Neural progenitor cell (in vitro differentiated cells): ENCODE measurements around the gene NRG2. TPM values are rescaled to one million over a fixed set of nuclear protein-coding genes. Genes with fewer than 3 reads are reported as not detected.

Source experiments
- DNase-seq: peaks from one replicate; pipeline ENCODE4 v3.0.0-alpha.2; 2016; ENCODE audit warnings: low spot score
- H2AFZ ChIP-seq: fragments of 200-600 bp; sonication (generic); replicated peaks from 2 replicates; pipeline ENCODE4 v1.6.1; 2016; ENCODE audit warnings: antibody characterized with exemption
- H3F3A ChIP-seq: fragments of 200-600 bp; sonication (generic); 2 replicates; pipeline ENCODE4 v1.6.1; 2016; ENCODE audit warnings: antibody characterized with exemption, low read depth
- H3K27ac ChIP-seq: fragments of 200-600 bp; sonication (generic); 2 replicates; pipeline ENCODE4 v1.5.1; 2016; ENCODE audit warnings: mild to moderate bottlenecking
- H3K27me3 ChIP-seq: fragments of 200-600 bp; sonication (generic); 2 replicates; pipeline ENCODE4 v1.6.1; 2016; ENCODE audit warnings: mild to moderate bottlenecking, moderate library complexity
- H3K36me3 ChIP-seq: fragments of 200-600 bp; sonication (generic); 2 replicates; pipeline ENCODE4 v1.5.1; 2016
- H3K4me1 ChIP-seq: fragments of 200-600 bp; sonication (generic); 2 replicates; pipeline ENCODE4 v1.6.1; 2016; ENCODE audit warnings: mixed run types
- H3K4me2 ChIP-seq: fragments of 200-600 bp; sonication (generic); 2 replicates; pipeline ENCODE4 v1.6.1; 2016
- H3K4me3 ChIP-seq: fragments of 200-600 bp; sonication (generic); 2 replicates; pipeline ENCODE4 v1.5.1; 2016
- H3K79me2 ChIP-seq: fragments of 200-600 bp; sonication (generic); 2 replicates; pipeline ENCODE4 v1.6.1; 2016; ENCODE audit warnings: low read depth
- H3K9ac ChIP-seq: fragments of 200-600 bp; sonication (generic); 2 replicates; pipeline ENCODE4 v1.6.1; 2016
- H3K9me3 ChIP-seq: fragments of 200-600 bp; sonication (generic); 2 replicates; pipeline ENCODE4 v1.5.1; 2016; ENCODE audit warnings: low read depth
- H4K20me1 ChIP-seq: fragments of 200-600 bp; sonication (generic); 2 replicates; pipeline ENCODE4 v1.6.1; 2016; ENCODE audit warnings: low read depth
- H3K27ac Mint-ChIP-seq: 3 replicates; pipeline ENCODE4 v1.8.0; 2021; ENCODE audit warnings: mixed read lengths
- H3K27me3 Mint-ChIP-seq: 2 replicates; pipeline ENCODE4 v1.8.0; 2022; ENCODE audit warnings: low read depth, mild to moderate bottlenecking, inconsistent platforms, moderate library complexity, mixed read lengths; ENCODE audit not compliant: insufficient read depth
- H3K36me3 Mint-ChIP-seq: 3 replicates; pipeline ENCODE4 v1.8.0; 2021; ENCODE audit warnings: mixed read lengths
- H3K4me1 Mint-ChIP-seq: 3 replicates; pipeline ENCODE4 v1.8.0; 2021; ENCODE audit warnings: mixed read lengths
- H3K4me3 Mint-ChIP-seq: 3 replicates; pipeline ENCODE4 v1.8.0; 2021; ENCODE audit warnings: mild to moderate bottlenecking, moderate library complexity, mixed read lengths
- H3K9me3 Mint-ChIP-seq: 3 replicates; pipeline ENCODE4 v1.8.0; 2020; ENCODE audit warnings: mixed read lengths
- EZH2 ChIP-seq: fragments of 200-600 bp; sonication (generic); IDR thresholded peaks from 2 replicates; pipeline ENCODE4 v1.6.1; 2017; ENCODE audit warnings: antibody characterized with exemption, mild to moderate bottlenecking, moderate library complexity
- EZH2phosphoT487 ChIP-seq: fragments of 200-600 bp; sonication (generic); IDR thresholded peaks from 2 replicates; pipeline ENCODE4 v1.6.1; 2017; ENCODE audit warnings: antibody characterized with exemption
- total RNA-seq: library from RNA; depleted of rRNA; stranded (reverse); fragments of >200 nt; gene quantifications from 2 replicates; pipeline ENCODE4 v1.2.3, GENCODE V29; 2015; ENCODE audit warnings: low replicate concordance
- TF ChIP-seq, protein P1 (sequence below): fragments of 200-600 bp; sonication (generic); IDR thresholded peaks from 2 replicates; pipeline ENCODE4 v1.5.1; 2017; ENCODE audit warnings: antibody characterized with exemption, mild to moderate bottlenecking

NRG2 gene
- total RNA-seq, 1 donor from 2014 or later, result 0.13 TPM

- no peak overlapping the region for H3K4me2 ChIP-seq
- no peaks in the 10 kb centered on the region for H3K79me2 ChIP-seq
- peak; percentile 83 for DNase-seq
- no peaks in the 10 kb centered on the region for H3K36me3 Mint-ChIP-seq
- no peak overlapping the region for H3K27ac ChIP-seq
- no peak overlapping the region for H3K4me3 ChIP-seq
- H4K20me1 ChIP-seq, result no peaks in the 10 kb centered on the region
- peaks cover 7% of the 10 kb centered on the region for H3F3A ChIP-seq
- H3K9me3 Mint-ChIP-seq, result no peaks in the 10 kb centered on the region
- no peak overlapping the region for H3K9ac ChIP-seq
- TF ChIP-seq, protein P1, sequence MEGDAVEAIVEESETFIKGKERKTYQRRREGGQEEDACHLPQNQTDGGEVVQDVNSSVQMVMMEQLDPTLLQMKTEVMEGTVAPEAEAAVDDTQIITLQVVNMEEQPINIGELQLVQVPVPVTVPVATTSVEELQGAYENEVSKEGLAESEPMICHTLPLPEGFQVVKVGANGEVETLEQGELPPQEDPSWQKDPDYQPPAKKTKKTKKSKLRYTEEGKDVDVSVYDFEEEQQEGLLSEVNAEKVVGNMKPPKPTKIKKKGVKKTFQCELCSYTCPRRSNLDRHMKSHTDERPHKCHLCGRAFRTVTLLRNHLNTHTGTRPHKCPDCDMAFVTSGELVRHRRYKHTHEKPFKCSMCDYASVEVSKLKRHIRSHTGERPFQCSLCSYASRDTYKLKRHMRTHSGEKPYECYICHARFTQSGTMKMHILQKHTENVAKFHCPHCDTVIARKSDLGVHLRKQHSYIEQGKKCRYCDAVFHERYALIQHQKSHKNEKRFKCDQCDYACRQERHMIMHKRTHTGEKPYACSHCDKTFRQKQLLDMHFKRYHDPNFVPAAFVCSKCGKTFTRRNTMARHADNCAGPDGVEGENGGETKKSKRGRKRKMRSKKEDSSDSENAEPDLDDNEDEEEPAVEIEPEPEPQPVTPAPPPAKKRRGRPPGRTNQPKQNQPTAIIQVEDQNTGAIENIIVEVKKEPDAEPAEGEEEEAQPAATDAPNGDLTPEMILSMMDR, result peak; percentile 79
- TF ChIP-seq EZH2phosphoT487, result no peak
- no peaks in the 10 kb centered on the region for H3K36me3 ChIP-seq
- no peak overlapping the region for H3K27ac Mint-ChIP-seq
- H3K4me1 ChIP-seq, result peaks cover 4% of the 10 kb centered on the region
- H3K27me3 ChIP-seq, result peaks cover 12% of the 10 kb centered on the region
- H3K27me3 Mint-ChIP-seq, result peaks cover 9% of the 10 kb centered on the region
- H3K4me3 Mint-ChIP-seq, result no peak overlapping the region
- no peaks in the 10 kb centered on the region for H3K9me3 ChIP-seq
- H3K4me1 Mint-ChIP-seq, result no peaks in the 10 kb centered on the region
- no peak overlapping the region for H2AFZ ChIP-seq
Measured at GRCh38 chr5:139863855-139864558, 179.1 kb downstream of the NRG2 start.

DNA sequence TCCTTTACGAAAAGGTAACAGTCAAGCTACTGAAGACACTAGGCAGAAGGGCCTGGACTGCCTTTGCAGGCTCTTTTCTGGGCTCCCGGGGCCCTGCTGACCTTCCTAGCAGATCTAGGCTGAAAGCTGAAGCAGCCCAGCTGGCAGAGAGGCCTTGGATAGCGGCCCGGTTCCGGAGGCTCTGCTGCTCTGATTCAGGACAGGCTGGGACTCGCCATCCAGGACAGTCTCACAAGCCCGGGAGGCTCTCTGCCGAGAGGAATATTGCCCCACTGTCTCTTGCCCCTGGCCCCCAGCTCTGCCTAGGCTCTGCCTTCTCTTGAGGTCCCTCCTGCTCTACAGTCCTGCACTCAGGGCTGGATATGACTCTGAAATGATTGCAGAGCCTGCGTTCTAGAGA, 179.7 kb downstream of the NRG2 start:
- peaks cover 12% of the 10 kb centered on the region for H3K27me3 ChIP-seq
- no peak for DNase-seq
- H3K27ac ChIP-seq, result no peak overlapping the region
- H3K9me3 ChIP-seq, result no peaks in the 10 kb centered on the region
- H3K4me1 Mint-ChIP-seq, result no peaks in the 10 kb centered on the region
- H3K9ac ChIP-seq, result no peak overlapping the region
- no peak overlapping the region for H3K4me3 ChIP-seq
- no peaks in the 10 kb centered on the region for H3K36me3 Mint-ChIP-seq
- no peak overlapping the region for H2AFZ ChIP-seq
- H3K27ac Mint-ChIP-seq, result no peak overlapping the region
- peaks cover 7% of the 10 kb centered on the region for H3F3A ChIP-seq
- TF ChIP-seq EZH2phosphoT487 (no peak), EZH2 (no peak)
- TF ChIP-seq, protein P1, result no peak
- peaks cover 9% of the 10 kb centered on the region for H3K27me3 Mint-ChIP-seq
- peaks cover 4% of the 10 kb centered on the region for H3K4me1 ChIP-seq
- H3K9me3 Mint-ChIP-seq, result no peaks in the 10 kb centered on the region
- H3K4me2 ChIP-seq, result no peak overlapping the region
- no peaks in the 10 kb centered on the region for H4K20me1 ChIP-seq
- H3K79me2 ChIP-seq, result no peaks in the 10 kb centered on the region
- no peaks in the 10 kb centered on the region for H3K36me3 ChIP-seq
- no peak overlapping the region for H3K4me3 Mint-ChIP-seq

GRCh38 chr5:139862803-139863202, 180.3 kb downstream of the NRG2 start:
- Histone ChIP-seq H3K4me2 (no peak overlapping the region), H3K4me3 (no peak overlapping the region), H4K20me1 (no peaks in the 10 kb centered on the region), H3K9me3 (no peaks in the 10 kb centered on the region), H3K36me3 (no peaks in the 10 kb centered on the region), H3K27ac (no peak overlapping the region), H3K79me2 (no peaks in the 10 kb centered on the region), H2AFZ (no peak overlapping the region), H3F3A (peaks cover 7% of the 10 kb centered on the region), H3K4me1 (peaks cover 4% of the 10 kb centered on the region), H3K27me3 (peaks cover 12% of the 10 kb centered on the region), H3K9ac (no peak overlapping the region)
- H3K27ac Mint-ChIP-seq, result no peak overlapping the region
- TF ChIP-seq EZH2phosphoT487 (no peak), EZH2 (no peak)
- TF ChIP-seq, protein P1, result peak; percentile 37
- H3K27me3 Mint-ChIP-seq, result peaks cover 9% of the 10 kb centered on the region
- no peaks in the 10 kb centered on the region for H3K4me1 Mint-ChIP-seq
- no peaks in the 10 kb centered on the region for H3K36me3 Mint-ChIP-seq
- H3K9me3 Mint-ChIP-seq, result no peaks in the 10 kb centered on the region
- no peak overlapping the region for H3K4me3 Mint-ChIP-seq
- DNase-seq, result peak; percentile 41
